ENCODE measurements around the gene PLCL2.
"Not testable (repeated sequence)": the region's sequence is repeated elsewhere in the genome, so short reads cannot be mapped to it uniquely, and the experiment has no call there.

PLCL2 gene

DNA sequence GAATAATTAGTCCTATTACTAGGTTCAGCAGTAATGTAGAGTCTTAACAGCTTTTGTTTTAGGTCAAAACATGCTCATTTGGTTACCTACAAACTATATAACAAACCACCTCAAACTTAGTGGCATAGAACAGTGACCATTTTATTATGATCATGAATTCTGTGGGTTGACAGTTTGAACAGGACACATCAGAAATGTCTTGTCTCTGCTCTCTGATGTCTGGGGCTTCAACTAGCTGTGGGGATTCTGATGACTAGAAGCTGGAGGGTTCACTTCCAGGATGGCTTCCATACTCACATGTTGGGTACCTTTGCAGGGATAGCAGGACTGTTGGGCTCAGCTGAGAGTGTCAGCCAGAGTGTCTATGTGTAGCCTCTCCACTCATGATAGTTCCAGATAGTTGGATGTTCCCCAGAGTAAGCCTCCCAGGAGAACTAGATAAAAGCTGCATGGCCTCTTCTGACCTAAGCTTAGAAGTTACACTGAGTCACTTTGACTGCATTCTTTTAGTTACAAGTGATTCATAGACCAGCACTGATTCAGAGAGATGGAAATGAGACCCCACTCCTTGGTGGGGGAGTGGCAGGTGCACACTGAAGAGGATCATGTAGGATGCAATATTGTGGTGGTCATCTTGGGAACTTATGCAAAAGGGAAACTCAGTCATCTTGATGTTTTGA, 32.6 kb downstream of the PLCL2 start:
- no peak for DNase-seq (ENCODE audit: low spot score)

DNA sequence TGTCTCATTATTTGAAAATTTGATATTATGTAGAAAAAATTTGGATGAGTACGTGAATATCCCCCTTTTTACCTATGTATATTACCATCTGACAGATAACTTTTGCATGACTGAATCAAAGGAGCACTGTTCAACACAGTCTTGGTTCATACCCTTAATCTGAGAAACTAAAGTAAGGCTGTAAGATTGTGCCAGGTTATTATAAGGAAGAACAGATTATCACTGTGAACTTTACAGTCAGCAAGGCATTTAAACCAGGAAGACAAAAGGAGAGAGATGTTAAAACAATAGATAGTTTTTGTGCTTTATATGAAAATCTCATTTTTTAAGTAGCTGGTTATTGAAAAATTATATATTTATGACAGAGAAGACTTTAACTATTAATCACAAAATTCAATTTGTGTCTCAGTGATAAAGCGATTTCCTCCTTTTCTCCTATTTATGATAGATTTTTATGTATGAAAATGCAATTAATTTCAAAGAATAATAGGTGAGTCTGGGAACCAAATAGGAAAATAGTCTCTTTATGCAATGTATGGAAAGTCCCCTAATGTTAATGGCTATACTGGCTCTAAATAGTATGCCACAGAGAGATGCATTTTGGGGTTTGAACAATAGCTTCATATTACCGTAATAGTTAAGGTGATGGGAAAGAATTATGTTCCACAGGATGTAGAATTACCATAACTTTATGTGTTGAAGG, 33.4 kb downstream of the PLCL2 start:
- no peak for DNase-seq (ENCODE audit: low spot score)

DNA sequence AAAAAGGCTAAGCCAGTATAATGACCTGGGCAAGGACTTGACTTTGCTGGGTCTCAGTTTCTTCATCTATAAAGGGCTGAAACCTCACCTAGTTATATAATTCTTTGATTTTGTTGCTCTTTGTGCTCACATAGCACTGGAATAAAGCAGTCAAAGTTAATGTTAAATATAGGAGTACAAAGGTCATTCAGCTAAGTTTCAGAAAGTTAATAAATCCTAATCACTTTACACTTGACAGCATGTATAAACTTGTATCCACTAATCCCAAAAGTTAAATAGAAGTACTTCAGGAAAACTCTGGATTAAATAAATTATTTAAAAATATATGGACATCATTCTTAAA, 33.9 kb downstream of the PLCL2 start:
- no peak for DNase-seq (ENCODE audit: low spot score)

DNA sequence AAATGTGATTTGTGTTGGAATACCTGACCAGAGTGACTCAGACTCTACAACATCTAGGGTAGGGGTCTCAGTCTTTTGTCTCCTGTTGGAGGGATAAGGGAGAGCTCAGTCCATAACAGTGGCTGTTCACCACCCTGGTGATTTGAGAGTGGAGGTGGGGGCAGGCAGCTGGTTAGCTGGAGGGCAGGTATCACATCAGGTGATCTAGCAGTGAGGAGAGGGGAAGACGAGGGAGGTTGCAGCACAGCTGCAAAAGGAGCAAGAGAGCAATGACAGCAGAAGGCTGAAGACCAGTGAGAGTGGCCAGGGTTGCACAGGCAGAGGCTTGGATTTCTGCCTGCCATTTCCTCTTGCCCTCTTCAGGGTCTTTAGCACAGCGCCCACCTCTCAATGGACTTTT, 38.4 kb downstream of the PLCL2 start:
- DNase-seq (ENCODE audit: low spot score): no peak

DNA sequence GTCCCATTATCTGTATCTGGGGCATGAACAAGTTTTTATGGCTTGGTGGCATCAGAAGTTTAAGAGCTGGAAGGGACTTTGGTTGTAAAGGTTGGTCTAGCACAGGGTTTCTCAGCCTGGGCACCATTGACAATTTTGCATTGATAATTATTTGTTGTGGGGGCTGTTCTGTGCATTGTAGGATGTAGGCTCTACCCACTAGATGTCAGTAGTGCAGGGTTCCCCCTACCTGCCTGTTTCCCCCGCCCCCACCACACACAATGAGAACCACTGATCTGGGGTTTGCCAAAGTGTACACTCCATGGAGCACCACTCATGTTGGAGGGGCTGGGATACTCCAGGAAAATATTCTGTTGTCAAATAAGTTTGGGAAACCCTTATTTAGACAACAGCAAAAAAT, 42.7 kb downstream of the PLCL2 start:
- no peak for DNase-seq (ENCODE audit: low spot score)

DNA sequence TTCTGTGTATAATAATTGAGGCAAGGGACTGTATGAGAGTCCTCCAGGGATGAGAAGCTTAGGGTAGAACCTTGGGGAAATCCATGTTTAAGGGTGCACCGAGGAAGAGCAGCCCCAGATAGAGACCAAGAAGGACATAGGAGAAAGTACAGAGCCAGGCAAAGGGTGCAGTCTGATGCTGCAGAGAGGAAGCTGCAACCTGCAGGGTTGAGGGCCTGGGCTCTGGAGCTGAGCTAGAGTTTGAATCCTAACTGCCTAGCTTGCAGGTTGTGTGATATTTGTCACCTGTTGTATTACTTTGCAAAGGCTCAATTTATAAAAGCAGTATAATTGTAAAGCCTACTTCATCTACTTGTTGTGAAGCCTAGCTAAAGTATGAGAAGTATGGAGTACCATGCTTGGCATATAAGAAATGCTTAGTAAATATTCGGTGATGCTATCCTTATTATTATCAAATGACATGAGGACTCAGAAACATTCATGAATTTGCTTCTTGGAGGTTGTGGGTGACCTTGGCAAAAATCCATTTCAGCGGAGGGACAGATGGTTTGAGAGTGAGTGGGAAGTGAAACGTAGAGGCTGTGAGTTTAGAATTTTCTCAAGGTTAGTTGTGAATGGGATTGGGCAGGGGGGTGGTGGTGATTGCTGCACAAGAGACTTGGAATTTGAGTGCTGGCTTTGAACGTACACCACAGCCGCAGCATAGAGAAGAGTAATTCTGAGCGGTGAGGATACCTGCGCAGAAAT, 43.8 kb downstream of the PLCL2 start:
- no peak for DNase-seq (ENCODE audit: low spot score)

DNA sequence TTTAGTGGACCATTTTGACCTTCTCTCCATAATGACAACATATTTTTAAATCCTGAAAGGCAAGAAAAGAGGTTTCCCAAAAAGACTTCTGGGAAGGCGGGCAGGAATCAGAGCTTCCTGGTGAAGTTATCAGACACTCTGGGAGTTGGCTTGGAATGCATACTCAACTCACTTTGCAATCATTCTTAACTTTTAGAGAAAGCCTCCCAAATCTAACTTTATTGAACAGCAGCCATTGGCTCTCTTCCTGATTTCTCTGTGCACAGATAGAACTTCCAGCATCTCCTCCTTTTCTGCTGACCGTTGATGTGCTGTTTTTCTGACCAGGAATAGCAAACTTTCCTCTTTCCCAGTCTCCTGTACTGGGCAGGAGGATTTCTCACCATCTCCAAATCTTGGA, 44.6 kb downstream of the PLCL2 start:
- no peak for DNase-seq (ENCODE audit: low spot score)

DNA sequence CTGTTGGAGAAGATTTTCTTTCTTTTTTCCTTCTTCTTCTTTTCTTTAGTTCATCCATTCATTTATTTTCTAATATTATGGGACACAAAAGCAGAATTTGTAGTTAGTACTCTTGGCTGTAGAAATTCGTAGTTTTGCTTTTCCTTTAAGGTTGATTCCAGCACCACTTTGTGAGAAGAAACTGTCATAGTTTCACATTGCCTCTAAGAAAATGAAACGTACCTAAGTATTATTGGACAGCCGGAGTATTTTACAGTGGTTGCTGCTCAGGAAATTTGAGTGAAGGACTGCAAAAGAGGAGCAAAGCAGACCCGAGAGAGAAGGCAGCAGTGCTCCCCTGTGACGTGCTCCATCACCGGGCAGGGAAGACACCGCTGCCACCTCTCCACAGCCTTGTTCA, 48.1 kb downstream of the PLCL2 start:
- DNase-seq (ENCODE audit: low spot score): no peak

DNA sequence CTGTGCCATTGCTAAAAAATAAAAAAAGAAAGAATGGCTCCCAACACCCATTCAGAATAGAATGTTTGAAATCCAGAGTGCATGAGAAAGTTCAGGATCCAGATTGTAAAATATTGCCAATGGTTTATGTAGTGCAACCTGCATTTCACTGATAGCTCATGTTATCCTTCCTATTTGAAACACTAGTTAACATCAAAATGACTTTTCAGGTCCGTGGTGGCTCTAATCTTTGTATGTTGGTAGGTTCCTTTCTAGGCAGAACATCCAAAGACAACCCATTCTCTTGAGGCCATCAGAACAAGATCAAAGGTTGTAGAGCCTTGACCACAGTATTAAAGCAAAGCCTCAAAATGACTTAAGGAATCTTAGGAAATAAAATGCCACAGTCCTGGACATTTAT, 51.0 kb downstream of the PLCL2 start:
- DNase-seq (ENCODE audit: low spot score): no peak

DNA sequence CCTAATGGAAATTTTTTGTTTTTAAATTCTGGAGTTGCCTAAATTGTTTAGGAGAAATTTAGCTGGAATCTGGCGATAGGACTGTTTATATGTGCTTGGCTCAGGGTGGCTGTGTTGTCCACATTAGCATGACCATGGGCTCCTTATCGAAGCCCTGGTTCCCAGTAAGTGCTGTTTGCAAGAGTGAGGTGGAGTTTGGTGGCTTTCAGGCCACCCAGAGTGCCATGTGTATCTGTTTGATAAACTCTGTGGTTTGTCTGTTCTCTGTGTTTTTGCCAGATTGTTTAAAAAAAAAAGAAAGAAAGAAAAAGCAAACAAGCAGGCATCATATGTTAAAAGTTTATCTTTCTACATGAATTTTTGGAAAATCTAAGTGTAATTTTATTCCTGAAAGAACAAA, 51.5 kb downstream of the PLCL2 start:
- DNase-seq (ENCODE audit: low spot score): no peak

DNA sequence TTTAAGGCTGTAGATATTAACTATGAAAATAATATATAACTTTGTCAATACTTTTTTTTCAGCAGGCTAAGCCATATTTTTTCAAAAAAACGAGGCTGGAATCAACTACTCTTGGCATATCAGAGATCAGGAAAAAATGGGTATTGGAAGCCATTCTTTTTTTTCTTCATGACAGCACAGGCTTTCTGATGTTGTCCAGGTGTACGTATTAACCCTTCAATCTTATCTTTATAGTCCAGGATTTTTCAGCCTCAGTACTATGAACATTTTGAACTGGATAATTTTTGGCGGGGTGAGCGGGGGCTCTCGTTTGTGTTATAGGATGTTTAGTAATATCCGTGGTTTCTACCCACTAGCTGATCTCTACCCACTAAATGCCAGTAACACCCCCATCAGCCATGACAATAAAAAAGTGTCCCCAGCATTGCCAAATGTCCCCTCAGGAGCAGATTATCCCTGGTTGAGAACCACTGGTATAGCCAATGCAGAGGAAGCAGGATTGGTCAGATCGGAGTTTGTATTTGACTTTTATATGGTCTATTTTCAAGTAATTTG, 52.0 kb downstream of the PLCL2 start:
- DNase-seq (ENCODE audit: low spot score): no peak

DNA sequence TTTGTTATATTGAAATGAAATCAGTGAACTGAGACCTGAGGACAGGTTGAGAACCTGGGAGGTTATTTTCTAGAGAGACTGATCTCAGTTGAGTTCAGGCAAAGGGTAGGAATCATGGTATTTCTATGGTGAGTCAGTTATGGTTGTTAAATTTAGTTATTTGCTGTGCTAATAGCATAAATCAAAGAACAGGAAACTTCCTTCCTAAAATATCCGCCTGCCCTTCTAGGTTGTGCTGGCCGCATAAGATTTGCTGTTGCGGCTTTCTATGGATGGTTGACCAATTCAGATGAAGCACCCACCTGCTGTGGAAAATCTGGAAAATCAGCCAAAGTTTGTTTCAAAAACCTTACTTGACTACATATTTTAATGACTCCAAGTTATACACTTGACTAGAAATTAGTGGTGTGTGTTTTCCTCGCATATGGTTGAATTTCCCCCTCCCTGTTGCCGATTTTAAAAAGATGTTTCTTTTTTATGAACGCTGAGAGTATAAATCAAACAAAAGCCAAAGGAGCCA, 52.6 kb downstream of the PLCL2 start:
- no peak for DNase-seq (ENCODE audit: low spot score)

DNA sequence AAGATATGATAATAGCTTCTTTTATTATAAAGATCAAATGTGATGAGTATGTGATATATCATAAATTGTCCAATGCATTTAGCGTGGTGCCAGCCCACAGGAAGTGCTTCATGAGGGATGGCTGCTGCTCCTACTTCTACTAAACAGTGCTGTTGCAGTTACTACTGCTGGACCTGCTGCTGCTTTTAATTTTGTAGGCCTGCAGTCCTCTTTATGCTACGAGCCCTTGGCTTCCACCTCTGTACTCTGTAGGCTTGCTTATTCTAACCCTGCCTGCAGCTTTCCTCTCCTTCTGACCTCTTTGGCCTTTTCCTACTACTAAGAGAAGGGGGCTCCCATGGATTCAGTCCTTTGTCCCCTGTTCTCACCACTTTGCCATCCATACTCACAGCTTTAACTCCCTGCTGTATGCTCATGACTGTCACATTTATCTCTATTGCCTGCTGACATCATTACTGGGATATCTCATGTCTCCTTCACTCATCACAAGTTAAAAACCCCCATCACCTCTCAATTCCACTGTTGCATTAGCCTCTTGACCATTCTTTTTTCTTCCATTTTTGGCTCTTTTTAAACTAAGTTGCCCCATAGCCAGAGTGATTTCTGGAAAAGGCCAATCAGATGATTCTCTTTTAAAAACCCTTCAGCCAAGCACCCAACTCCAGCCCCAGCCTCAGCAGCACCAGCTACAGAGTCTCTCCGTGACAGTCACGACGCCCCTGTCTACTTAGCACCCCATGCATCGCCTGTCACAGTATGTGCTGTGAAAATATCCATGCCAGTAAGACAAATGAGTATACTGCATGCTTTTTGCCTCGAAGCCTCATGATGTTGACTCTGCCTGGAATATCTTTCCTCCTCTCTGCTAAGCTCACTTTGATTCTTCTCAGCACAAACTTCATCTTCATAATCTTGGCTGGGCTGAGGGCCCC, 56.3 kb downstream of the PLCL2 start:
- no peak for DNase-seq (ENCODE audit: low spot score)

DNA sequence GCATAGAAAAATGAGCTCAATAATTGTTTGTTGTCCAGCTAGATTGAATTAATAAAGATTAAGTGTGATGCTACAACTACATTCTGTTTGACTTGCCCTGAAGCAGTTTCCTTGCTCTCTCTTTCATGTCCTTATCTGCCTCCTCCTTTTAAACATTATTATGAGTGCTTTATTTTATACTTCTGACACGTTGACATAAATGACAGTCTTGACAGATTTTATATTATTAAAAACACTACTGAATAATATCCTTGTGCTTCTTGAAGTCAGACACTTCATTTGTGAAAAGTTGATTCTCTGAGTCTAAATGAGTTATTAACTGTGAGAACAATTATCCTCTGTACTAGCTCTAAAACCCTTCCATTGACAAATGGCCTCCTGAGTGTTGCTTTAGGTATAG, 58.2 kb downstream of the PLCL2 start:
- DNase-seq (ENCODE audit: low spot score): no peak

DNA sequence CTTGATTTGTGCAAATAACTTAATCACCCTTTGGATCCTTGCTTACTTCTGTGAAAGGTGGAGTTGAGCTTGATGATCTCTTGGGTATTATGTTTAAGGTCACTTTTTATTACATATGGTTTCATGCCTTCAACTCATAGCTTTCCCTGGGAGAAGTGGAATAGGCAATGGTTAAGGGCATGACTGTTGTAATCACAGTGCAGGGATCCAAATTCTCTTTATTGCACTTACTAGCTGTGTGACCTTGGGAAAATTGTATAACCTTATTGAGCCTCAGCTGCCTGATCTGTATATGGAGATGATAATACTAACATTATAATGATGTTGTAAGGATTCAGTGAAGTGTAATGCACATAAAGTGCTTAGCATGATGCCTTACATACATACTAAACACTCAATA, 59.1 kb downstream of the PLCL2 start:
- DNase-seq (ENCODE audit: low spot score): no peak

DNA sequence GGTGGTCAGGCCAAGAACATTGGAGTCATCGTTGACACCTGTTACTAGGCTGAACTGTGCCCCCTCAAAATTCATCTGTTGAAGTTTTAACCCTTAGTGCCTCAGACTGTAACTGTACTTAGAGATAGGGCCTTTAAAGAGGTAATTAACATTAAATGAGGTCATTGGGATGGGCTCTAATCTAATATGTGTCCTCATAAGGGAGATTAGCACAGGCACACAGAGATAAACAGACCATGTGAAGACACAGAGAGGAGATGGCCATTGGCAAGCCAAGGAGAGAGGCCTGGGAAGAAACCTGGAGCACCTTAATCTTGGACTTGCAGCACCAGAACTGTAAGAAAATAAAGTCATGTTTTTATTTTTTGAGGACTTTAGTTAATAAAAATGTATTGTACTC, 59.6 kb downstream of the PLCL2 start:
- no peak for DNase-seq (ENCODE audit: low spot score)

DNA sequence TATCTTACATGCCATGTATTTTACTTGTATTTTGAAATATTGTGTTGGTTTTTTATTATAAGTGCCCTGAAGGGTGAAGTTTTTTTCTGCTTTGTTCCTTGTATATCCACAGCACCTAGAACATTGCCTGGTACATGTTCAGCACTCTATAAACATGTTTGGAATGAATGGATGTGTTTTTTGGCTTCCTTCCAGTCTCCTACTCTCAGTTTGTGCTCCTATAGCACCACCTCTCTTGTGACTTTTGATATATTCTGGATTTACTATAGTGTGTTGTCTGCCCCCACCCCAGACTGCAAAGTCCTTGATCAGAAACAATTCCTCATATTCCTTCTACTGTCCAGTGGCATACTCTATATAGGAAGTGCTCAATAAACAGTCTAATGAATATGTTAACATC, 60.6 kb downstream of the PLCL2 start:
- no peak for DNase-seq (ENCODE audit: low spot score)

DNA sequence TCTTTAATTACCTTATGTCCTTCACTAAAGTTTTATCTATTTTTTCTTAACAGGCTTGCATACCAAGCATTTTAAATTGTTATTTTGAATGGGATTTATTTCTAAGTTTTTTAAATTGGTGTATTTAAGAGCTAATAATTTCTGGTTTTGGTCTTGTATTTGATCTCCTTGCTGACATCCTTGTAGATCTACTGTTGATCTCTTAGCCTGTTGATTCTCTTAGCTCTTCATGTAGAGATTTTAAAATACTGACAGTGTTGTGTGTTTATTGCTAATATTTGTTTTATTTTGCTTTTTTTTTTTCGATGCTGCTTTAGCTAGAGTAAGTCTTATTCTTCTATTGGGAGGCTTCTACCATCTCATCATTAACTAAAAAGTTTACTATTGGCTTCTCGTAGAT, 65.5 kb downstream of the PLCL2 start:
- DNase-seq (ENCODE audit: low spot score): no peak

DNA sequence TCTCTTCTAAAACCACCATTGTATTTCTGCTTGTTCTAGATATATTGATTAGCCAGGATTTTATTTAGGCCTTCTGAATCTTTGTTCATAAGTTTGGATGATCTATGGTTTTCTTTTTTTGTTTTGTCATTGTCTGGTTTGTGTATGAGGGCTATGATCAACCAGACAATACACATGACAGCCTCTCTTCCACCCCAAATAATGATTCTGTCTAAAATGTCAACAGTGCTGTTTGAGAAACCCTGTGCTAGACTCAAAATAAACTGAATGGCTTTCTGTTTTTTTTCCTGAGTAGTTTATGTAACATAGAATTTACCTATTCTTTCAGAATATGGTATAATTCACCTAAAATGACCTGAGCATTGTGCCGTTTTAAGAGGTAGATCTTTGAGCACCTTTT, 66.1 kb downstream of the PLCL2 start:
- no peak for DNase-seq (ENCODE audit: low spot score)

DNA sequence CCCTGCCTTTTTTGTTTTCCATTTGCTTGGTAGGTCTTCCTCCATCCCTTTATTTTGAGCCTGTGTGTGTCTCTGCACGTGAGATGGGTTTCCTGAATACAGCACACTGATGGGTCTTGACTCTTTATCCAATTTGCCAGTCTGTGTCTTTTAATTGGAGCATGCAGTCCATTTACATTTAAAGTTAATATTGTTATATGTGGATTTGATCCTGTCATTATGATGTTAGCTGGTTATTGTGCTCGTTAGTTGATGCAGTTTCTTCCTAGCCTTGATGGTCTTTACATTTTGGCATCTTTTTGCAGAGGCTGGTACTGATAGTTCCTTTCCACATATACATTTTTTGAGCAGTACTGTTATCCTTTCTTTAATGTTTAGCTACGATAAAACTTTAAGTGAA, 73.1 kb downstream of the PLCL2 start:
- DNase-seq (ENCODE audit: low spot score): not testable (repeated sequence)

DNA sequence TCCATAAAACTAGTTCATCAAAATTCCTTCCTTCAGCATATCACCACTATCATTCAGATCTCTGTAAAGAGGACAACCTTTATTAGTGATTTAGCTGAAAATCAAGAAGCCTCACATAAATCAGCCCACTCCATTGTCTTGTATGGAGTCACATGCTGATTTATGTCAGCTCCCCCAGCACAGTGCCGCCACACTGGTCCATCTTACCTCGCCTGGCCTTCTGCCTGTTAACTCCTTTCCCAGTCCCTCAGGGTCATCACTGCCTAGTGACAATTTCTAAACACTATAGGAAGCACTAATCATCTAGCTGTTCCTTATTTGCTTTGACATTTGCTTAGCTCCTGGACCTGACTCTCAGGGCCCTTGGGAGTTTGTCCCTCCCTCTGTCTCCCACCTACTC, 75.4 kb downstream of the PLCL2 start:
- no peak for DNase-seq (ENCODE audit: low spot score)
